Measurements from ENCODE around the gene ATG101.

DNA sequence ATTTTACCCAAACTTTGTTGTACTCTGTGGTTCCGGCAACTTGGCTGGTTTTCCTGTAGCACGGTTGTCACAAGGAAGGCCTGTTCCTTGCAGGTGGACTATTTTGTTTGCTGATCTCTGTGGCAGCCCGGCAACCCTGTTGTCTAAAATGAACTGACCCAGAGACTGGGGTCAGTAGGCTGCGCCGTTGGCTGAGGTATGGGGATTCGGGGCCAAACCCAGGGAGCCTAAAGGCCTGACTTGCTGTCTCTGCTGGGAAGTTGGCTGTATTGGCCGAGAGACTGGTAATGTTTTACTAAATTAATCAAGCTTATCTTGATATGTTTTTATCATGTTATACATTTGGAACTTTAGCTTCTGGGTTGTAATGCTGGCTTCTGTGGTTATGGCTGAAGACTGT is 23.6 kb downstream of the ATG101 start:
- TF ChIP-seq, protein P1, sequence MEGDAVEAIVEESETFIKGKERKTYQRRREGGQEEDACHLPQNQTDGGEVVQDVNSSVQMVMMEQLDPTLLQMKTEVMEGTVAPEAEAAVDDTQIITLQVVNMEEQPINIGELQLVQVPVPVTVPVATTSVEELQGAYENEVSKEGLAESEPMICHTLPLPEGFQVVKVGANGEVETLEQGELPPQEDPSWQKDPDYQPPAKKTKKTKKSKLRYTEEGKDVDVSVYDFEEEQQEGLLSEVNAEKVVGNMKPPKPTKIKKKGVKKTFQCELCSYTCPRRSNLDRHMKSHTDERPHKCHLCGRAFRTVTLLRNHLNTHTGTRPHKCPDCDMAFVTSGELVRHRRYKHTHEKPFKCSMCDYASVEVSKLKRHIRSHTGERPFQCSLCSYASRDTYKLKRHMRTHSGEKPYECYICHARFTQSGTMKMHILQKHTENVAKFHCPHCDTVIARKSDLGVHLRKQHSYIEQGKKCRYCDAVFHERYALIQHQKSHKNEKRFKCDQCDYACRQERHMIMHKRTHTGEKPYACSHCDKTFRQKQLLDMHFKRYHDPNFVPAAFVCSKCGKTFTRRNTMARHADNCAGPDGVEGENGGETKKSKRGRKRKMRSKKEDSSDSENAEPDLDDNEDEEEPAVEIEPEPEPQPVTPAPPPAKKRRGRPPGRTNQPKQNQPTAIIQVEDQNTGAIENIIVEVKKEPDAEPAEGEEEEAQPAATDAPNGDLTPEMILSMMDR (IDR thresholded peaks at IDR 0.05): no peak
- TF ChIP-seq, protein P2, sequence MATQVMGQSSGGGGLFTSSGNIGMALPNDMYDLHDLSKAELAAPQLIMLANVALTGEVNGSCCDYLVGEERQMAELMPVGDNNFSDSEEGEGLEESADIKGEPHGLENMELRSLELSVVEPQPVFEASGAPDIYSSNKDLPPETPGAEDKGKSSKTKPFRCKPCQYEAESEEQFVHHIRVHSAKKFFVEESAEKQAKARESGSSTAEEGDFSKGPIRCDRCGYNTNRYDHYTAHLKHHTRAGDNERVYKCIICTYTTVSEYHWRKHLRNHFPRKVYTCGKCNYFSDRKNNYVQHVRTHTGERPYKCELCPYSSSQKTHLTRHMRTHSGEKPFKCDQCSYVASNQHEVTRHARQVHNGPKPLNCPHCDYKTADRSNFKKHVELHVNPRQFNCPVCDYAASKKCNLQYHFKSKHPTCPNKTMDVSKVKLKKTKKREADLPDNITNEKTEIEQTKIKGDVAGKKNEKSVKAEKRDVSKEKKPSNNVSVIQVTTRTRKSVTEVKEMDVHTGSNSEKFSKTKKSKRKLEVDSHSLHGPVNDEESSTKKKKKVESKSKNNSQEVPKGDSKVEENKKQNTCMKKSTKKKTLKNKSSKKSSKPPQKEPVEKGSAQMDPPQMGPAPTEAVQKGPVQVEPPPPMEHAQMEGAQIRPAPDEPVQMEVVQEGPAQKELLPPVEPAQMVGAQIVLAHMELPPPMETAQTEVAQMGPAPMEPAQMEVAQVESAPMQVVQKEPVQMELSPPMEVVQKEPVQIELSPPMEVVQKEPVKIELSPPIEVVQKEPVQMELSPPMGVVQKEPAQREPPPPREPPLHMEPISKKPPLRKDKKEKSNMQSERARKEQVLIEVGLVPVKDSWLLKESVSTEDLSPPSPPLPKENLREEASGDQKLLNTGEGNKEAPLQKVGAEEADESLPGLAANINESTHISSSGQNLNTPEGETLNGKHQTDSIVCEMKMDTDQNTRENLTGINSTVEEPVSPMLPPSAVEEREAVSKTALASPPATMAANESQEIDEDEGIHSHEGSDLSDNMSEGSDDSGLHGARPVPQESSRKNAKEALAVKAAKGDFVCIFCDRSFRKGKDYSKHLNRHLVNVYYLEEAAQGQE (IDR thresholded peaks at IDR 0.05; ENCODE audit: insufficient read depth in 1 of 2, low read depth in 2 of 2, low read length in 1 of 2): no peak
